ENCODE results near the gene CCDC187. TPM values are rescaled to one million over a fixed set of nuclear protein-coding genes. Genes with fewer than 3 reads are reported as not detected.

The CCDC187 gene
- polyA plus RNA-seq, 1 donor from 2014 or later, result not detected

DNA sequence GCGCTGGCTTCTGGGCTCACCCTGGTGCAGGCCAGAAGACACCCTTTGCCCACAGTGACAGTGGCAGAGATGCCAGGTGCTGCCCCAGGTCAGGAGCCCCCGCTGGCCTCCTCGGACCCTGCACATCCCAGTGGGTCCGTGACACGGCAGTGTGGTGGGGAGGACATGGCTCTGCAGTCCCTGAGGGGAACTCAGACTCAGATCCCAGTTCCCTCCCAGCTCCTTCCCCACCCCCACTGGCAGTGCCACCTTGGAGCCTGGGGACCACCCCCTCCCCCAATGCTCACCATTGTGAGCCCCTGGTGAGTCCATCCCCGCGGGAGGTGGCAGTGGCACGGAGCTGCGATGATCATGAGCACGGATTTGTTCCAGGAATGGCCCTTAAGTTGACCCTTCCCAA is 562 bp upstream of the CCDC187 start:
- Histone ChIP-seq H3K36me3 (ENCODE audit: insufficient read depth, low read length) (no peaks in the 10 kb centered on the region), H3K4me2 (ENCODE audit: low read length) (no peak overlapping the region), H3K9me3 (ENCODE audit: low read length) (no peaks in the 10 kb centered on the region), H3F3A (ENCODE audit: insufficient read depth, low read length, poor library complexity, severe bottlenecking) (no peaks in the 10 kb centered on the region), H3K9me2 (ENCODE audit: insufficient read depth, low read length) (no peaks in the 10 kb centered on the region), H4K20me1 (ENCODE audit: insufficient read depth) (no peaks in the 10 kb centered on the region), H3K27ac (ENCODE audit: low read length) (no peak overlapping the region), H3K79me2 (replicated peaks; ENCODE audit: insufficient read depth, low read length) (no peaks in the 10 kb centered on the region), H3K9ac (ENCODE audit: low read length) (no peak overlapping the region), H3K27me3 (ENCODE audit: insufficient read depth, low read depth, low read length) (no peaks in the 10 kb centered on the region), H3K4me3 (ENCODE audit: low read length) (no peak overlapping the region), H2AFZ (ENCODE audit: low read depth, low read length) (no peak overlapping the region)
- no peak for TF ChIP-seq RAD21 (conservative IDR thresholded peaks at IDR 0.05)
- TF ChIP-seq EZH2 (IDR thresholded peaks at IDR 0.05; ENCODE audit: borderline replicate concordance, insufficient read depth, low read length, poor library complexity, severe bottlenecking), result no peak
- TF ChIP-seq POLR2AphosphoS5 (IDR thresholded peaks at IDR 0.05), result no peak

DNA sequence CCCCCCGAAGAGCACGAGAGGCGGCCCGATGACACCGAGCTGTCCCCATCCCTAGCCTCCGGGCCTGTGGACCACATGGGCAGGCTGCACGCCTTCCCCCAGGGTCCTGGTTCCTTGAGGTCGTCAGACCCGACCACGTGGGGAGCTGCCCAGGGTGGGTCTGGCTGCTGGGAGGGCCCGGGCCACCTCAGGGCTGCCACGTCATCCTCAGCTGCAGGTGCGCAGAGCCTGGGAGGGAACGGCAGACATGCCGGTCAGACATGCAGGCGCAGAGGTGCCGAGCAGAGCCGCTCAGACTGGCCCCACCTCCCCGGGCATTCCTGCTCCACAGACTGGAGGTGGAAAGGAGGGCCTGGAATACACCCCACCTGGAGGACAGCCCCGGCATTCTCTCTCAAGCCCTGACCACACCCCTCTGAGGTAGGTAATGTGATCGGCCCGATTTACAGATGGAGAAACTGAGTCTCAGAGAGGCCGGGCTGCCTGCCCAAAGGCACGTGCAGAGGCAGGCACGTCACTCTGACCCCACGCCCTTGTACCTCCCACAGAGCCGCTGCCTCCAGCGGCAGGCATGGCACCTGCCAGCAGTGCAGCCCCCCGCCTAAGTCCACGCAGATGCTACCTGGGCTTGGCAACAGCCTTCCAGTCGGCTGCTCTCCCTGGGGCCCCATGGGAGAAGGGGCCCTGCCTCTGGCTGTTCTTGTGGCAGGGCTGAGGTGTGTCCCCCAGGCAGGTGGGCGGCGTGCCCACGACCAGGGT is 649 bp downstream of the CCDC187 start:
- H3K79me2 ChIP-seq (replicated peaks; ENCODE audit: insufficient read depth, low read length), result no peaks in the 10 kb centered on the region
- H2AFZ ChIP-seq (ENCODE audit: low read depth, low read length), result no peak overlapping the region
- H3K9me3 ChIP-seq (ENCODE audit: low read length), result no peaks in the 10 kb centered on the region
- H3K36me3 ChIP-seq (ENCODE audit: insufficient read depth, low read length), result no peaks in the 10 kb centered on the region
- H3K9me2 ChIP-seq (ENCODE audit: insufficient read depth, low read length), result no peaks in the 10 kb centered on the region
- no peaks in the 10 kb centered on the region for H4K20me1 ChIP-seq (ENCODE audit: insufficient read depth)
- H3K4me3 ChIP-seq (ENCODE audit: low read length), result no peak overlapping the region
- no peaks in the 10 kb centered on the region for H3K27me3 ChIP-seq (ENCODE audit: insufficient read depth, low read depth, low read length)
- H3K4me2 ChIP-seq (ENCODE audit: low read length), result no peak overlapping the region
- H3F3A ChIP-seq (ENCODE audit: insufficient read depth, low read length, poor library complexity, severe bottlenecking), result no peaks in the 10 kb centered on the region
- no peak overlapping the region for H3K27ac ChIP-seq (ENCODE audit: low read length)
- TF ChIP-seq SMC3 (conservative IDR thresholded peaks at IDR 0.05; ENCODE audit: poor library complexity) (no peak), EP300 (conservative IDR thresholded peaks at IDR 0.05; ENCODE audit: poor library complexity, severe bottlenecking) (no peak), POLR2AphosphoS5 (IDR thresholded peaks at IDR 0.05) (no peak), EZH2 (IDR thresholded peaks at IDR 0.05; ENCODE audit: borderline replicate concordance, insufficient read depth, low read length, poor library complexity, severe bottlenecking) (no peak), TAF1 (IDR thresholded peaks at IDR 0.05; ENCODE audit: low read depth) (no peak), MXI1 (conservative IDR thresholded peaks at IDR 0.05; ENCODE audit: poor library complexity, severe bottlenecking) (no peak)
- TF ChIP-seq, protein P1, sequence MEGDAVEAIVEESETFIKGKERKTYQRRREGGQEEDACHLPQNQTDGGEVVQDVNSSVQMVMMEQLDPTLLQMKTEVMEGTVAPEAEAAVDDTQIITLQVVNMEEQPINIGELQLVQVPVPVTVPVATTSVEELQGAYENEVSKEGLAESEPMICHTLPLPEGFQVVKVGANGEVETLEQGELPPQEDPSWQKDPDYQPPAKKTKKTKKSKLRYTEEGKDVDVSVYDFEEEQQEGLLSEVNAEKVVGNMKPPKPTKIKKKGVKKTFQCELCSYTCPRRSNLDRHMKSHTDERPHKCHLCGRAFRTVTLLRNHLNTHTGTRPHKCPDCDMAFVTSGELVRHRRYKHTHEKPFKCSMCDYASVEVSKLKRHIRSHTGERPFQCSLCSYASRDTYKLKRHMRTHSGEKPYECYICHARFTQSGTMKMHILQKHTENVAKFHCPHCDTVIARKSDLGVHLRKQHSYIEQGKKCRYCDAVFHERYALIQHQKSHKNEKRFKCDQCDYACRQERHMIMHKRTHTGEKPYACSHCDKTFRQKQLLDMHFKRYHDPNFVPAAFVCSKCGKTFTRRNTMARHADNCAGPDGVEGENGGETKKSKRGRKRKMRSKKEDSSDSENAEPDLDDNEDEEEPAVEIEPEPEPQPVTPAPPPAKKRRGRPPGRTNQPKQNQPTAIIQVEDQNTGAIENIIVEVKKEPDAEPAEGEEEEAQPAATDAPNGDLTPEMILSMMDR (IDR thresholded peaks at IDR 0.05; ENCODE audit: poor library complexity, severe bottlenecking), result no peak
- H3K9ac ChIP-seq (ENCODE audit: low read length), result no peak overlapping the region

DNA sequence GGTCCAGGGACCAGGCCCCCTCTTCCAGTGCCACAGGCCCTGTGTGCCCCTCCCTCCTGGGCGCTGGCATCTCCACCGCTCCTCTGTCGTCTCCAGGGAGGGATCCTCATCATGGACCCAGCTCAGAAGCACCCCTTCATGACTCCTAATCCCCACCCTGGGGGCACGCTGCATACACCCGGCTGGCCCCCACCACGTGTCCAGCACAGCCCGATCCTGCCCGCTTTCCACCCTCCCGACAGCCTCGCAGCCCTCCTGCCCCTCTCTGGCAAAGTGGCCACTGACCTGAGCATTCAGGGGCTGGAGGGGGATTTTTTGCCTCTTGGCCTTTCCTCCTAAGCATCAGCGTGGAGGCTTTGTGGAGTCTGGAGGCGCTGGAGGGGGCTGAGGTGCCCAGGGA is 1.4 kb downstream of the CCDC187 start:
- H3K4me3 ChIP-seq (ENCODE audit: low read length), result no peak overlapping the region
- H3F3A ChIP-seq (ENCODE audit: insufficient read depth, low read length, poor library complexity, severe bottlenecking), result no peaks in the 10 kb centered on the region
- H3K9ac ChIP-seq (ENCODE audit: low read length), result no peak overlapping the region
- no peak overlapping the region for H3K27ac ChIP-seq (ENCODE audit: low read length)
- H3K9me3 ChIP-seq (ENCODE audit: low read length), result no peaks in the 10 kb centered on the region
- H2AFZ ChIP-seq (ENCODE audit: low read depth, low read length), result no peak overlapping the region
- H3K4me2 ChIP-seq (ENCODE audit: low read length), result no peak overlapping the region
- no peaks in the 10 kb centered on the region for H3K9me2 ChIP-seq (ENCODE audit: insufficient read depth, low read length)
- no peaks in the 10 kb centered on the region for H3K79me2 ChIP-seq (replicated peaks; ENCODE audit: insufficient read depth, low read length)
- no peaks in the 10 kb centered on the region for H3K27me3 ChIP-seq (ENCODE audit: insufficient read depth, low read depth, low read length)
- H3K36me3 ChIP-seq (ENCODE audit: insufficient read depth, low read length), result no peaks in the 10 kb centered on the region
- H4K20me1 ChIP-seq (ENCODE audit: insufficient read depth), result no peaks in the 10 kb centered on the region
- TF ChIP-seq RAD21 (conservative IDR thresholded peaks at IDR 0.05) (no peak), POLR2AphosphoS5 (IDR thresholded peaks at IDR 0.05) (no peak), EP300 (conservative IDR thresholded peaks at IDR 0.05; ENCODE audit: poor library complexity, severe bottlenecking) (no peak), MXI1 (conservative IDR thresholded peaks at IDR 0.05; ENCODE audit: poor library complexity, severe bottlenecking) (no peak), SMC3 (conservative IDR thresholded peaks at IDR 0.05; ENCODE audit: poor library complexity) (no peak), TAF1 (IDR thresholded peaks at IDR 0.05; ENCODE audit: low read depth) (no peak), EZH2 (IDR thresholded peaks at IDR 0.05; ENCODE audit: borderline replicate concordance, insufficient read depth, low read length, poor library complexity, severe bottlenecking) (no peak)
- TF ChIP-seq, protein P1 (IDR thresholded peaks at IDR 0.05; ENCODE audit: poor library complexity, severe bottlenecking), result no peak
- TF ChIP-seq, protein P2, sequence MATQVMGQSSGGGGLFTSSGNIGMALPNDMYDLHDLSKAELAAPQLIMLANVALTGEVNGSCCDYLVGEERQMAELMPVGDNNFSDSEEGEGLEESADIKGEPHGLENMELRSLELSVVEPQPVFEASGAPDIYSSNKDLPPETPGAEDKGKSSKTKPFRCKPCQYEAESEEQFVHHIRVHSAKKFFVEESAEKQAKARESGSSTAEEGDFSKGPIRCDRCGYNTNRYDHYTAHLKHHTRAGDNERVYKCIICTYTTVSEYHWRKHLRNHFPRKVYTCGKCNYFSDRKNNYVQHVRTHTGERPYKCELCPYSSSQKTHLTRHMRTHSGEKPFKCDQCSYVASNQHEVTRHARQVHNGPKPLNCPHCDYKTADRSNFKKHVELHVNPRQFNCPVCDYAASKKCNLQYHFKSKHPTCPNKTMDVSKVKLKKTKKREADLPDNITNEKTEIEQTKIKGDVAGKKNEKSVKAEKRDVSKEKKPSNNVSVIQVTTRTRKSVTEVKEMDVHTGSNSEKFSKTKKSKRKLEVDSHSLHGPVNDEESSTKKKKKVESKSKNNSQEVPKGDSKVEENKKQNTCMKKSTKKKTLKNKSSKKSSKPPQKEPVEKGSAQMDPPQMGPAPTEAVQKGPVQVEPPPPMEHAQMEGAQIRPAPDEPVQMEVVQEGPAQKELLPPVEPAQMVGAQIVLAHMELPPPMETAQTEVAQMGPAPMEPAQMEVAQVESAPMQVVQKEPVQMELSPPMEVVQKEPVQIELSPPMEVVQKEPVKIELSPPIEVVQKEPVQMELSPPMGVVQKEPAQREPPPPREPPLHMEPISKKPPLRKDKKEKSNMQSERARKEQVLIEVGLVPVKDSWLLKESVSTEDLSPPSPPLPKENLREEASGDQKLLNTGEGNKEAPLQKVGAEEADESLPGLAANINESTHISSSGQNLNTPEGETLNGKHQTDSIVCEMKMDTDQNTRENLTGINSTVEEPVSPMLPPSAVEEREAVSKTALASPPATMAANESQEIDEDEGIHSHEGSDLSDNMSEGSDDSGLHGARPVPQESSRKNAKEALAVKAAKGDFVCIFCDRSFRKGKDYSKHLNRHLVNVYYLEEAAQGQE (IDR thresholded peaks at IDR 0.05; ENCODE audit: borderline replicate concordance), result no peak

Data from neural cell (in vitro differentiated cells).